Pancreas (tissue), 10 donors: Measurements from ENCODE around the gene MARVELD1. TPM values are rescaled to one million over a fixed set of nuclear protein-coding genes. Genes with fewer than 3 reads are reported as not detected.
A peak's percentile ranks its signal among the peaks of the same experiment; 100 is the strongest.

ENCODE experiments used
- ATAC-seq, 4 donors: fragments of 200-7000 bp; cut with Tn5 transposase; one replicate each; pipeline versions ENCODE4 v1.8.0 to v1.9.1; 2020; ENCODE audit warnings: mild to moderate bottlenecking in 4 of 4, moderate library complexity in 4 of 4
- DNase-seq, 6 donors: peaks; one replicate each; pipeline ENCODE4 v3.0.0-alpha.2; 2020
- FAIRE-seq: peaks from 2 replicates; lab custom pipeline; 2012; peaks lifted over from hg19 to GRCh38; lab: Jason Lieb, UNC
- H3K27ac ChIP-seq, 4 donors: fragments of 200-600 bp; sonication (generic); 1 replicate in 3 of 4; 2 replicates in 1 of 4; pipeline versions ENCODE4 v1.5.0 to v1.8.0; 2020
- H3K27me3 ChIP-seq, 4 donors: fragments of 200-600 bp; one replicate each; pipeline ENCODE4 v1.8.0; 2021
- H3K36me3 ChIP-seq, 3 donors: fragments of 200-600 bp; sonication (generic) in 1 of 3; one replicate each; pipeline versions ENCODE4 v1.5.0 to v1.8.0; 2020 to 2021
- H3K4me1 ChIP-seq, 3 donors: fragments of 200-600 bp; one replicate each; pipeline ENCODE4 v1.8.0; 2021
- H3K4me3 ChIP-seq, 4 donors: fragments of 200-600 bp; sonication (generic) in 2 of 4; one replicate each; pipeline versions ENCODE4 v1.5.0 to v1.8.0; 2020 to 2021
- H3K9me3 ChIP-seq, 4 donors: fragments of 200-600 bp; one replicate each; pipeline ENCODE4 v1.8.0; 2021
- CTCF ChIP-seq, 4 donors: fragments of 200-600 bp; sonication (generic) in 3 of 4; IDR thresholded peaks; one replicate each; pipeline versions ENCODE4 v1.5.0 to v1.8.0; 2021; ENCODE audit warnings: antibody characterized with exemption in 4 of 4
- WGBS, 2 donors: extraction: QIAGEN DNeasy Blood & Tissue Kit; methylation state at CpG; one replicate each; pipeline ENCODE4 v1.1.7; 2013; 5-methylcytosine and 5-hydroxymethylcytosine counted together
- intact Hi-C, 3 donors: fragments of 100-400 bp; cut with DNase I; formaldehyde crosslinking; loops; one replicate each; pipeline versions ENCODE4 v1.11.1 to v1.14.2; 2022
- polyA plus RNA-seq, 2 donors: library from polyadenylated mRNA; stranded (reverse); fragments of 200-250 nt; gene quantifications; one replicate each; pipeline ENCODE4 v1.2.3, GENCODE V29; 2013
- total RNA-seq, 6 donors: library from RNA; stranded (reverse); fragmentation: NEBNext Ultra II Directional in 4 of 6; extraction: Animal tissue kit (Norgen Biotek cat#: 25700) in 4 of 6; gene quantifications; one replicate each; pipeline versions ENCODE4 v1.2.1 to v1.2.4, GENCODE V29; 2021 to 2023
- donor health status: healthy with polysubstance abuse.
- donor health status: DM: no; HTN: no; CAD: no; lungs with moderate emphysema.
- donor health status: DM: no; HTN: no; CAD: no.
- donor health status: control.
- donor health status: control.
- donor health status: Bipolar disorder and iron deficiency.
- donor health status: DM: yes; HTN: yes; CAD: no.
- donor health status: DM: no; HTN: no; CAD: no.
- donor health status: DM: no; HTN: no; CAD: no.
- donor health status: DM: yes; HTN: yes; CAD: no.

MARVELD1 gene
- total and polyA plus RNA-seq, 8 donors: 1.8 to 11.8 (median 4.2) TPM

- DNase-seq (no peak), FAIRE-seq (no peak), ATAC-seq (no peak)
- H3K36me3 ChIP-seq: no peaks in the 10 kb centered on the region
- TF ChIP-seq CTCF (IDR thresholded peaks at IDR 0.05): no peak
- WGBS, 2 donors: 86 to 94% methylated on average over 7 of the region's 7 CpGs
- H3K4me3 ChIP-seq: no peak overlapping the region
- intact Hi-C loops: no loop called here
- H3K4me1 ChIP-seq: peaks cover 0 to 4% (median 0%) of the 10 kb centered on the region in 3 donors
- no peak overlapping the region for H3K27ac ChIP-seq
- no peaks in the 10 kb centered on the region for H3K27me3 ChIP-seq
- no peaks in the 10 kb centered on the region for H3K9me3 ChIP-seq
Measured at GRCh38 chr10:97717627-97718026, 4.1 kb downstream of the MARVELD1 start.

- WGBS, 2 donors: 69 to 78% methylated on average over 6 of the region's 6 CpGs
- no peak overlapping the region for H3K4me3 ChIP-seq
- DNase-seq: no peak
- no peaks in the 10 kb centered on the region for H3K36me3 ChIP-seq
- H3K27me3 ChIP-seq: no peaks in the 10 kb centered on the region
- H3K27ac ChIP-seq: peak overlapping the region in 2 of 4 donors; percentile 37
- no peak for ATAC-seq
- TF ChIP-seq CTCF (IDR thresholded peaks at IDR 0.05): no peak
- peaks cover 0 to under 1% (median 0%) of the 10 kb centered on the region in 3 donors for H3K4me1 ChIP-seq
- FAIRE-seq: no peak
- H3K9me3 ChIP-seq: no peaks in the 10 kb centered on the region
- intact Hi-C loops: no loop called here
Measured at GRCh38 chr10:97718178-97718577, 4.6 kb downstream of the MARVELD1 start.

- Histone ChIP-seq H3K27ac (peak overlapping the region in 2 of 4 donors; percentile 37), H3K4me3 (no peak overlapping the region), H3K4me1 (no peaks in the 10 kb centered on the region), H3K27me3 (no peaks in the 10 kb centered on the region), H3K9me3 (no peaks in the 10 kb centered on the region), H3K36me3 (no peaks in the 10 kb centered on the region)
- DNase-seq: peak in 4 of 6 donors; percentile 46 to 81 (median 62)
- peak; percentile 56 for FAIRE-seq
- intact Hi-C loops: no loop called here
- TF ChIP-seq CTCF (IDR thresholded peaks at IDR 0.05): no peak
- peak; percentile 39 to 75 (median 50) for ATAC-seq
- WGBS, 2 donors: 48 to 49% methylated on average over 7 to 8 of the region's 8 CpGs
Measured at GRCh38 chr10:97718659-97719142, 5.2 kb downstream of the MARVELD1 start.

GRCh38 chr10:97719602-97720001 is 6.1 kb downstream of the MARVELD1 start:
- H3K27me3 ChIP-seq: no peaks in the 10 kb centered on the region
- TF ChIP-seq CTCF (IDR thresholded peaks at IDR 0.05): no peak
- no peaks in the 10 kb centered on the region for H3K4me1 ChIP-seq
- no peak for ATAC-seq
- H3K4me3 ChIP-seq: no peak overlapping the region
- H3K27ac ChIP-seq: no peak overlapping the region
- no peaks in the 10 kb centered on the region for H3K36me3 ChIP-seq
- WGBS, 2 donors: 94 to 95% methylated on average over 2 of the region's 2 CpGs
- no peak for DNase-seq
- intact Hi-C loops: loop anchor here in 1 of 3 donors (10.0 kb wide), 1 partner anchor 145 kb away; the partner anchor contains the start of gene ANKRD2
- FAIRE-seq: no peak
- no peaks in the 10 kb centered on the region for H3K9me3 ChIP-seq
